ENCODE data around the gene CRABP2. TPM values are rescaled to one million over a fixed set of nuclear protein-coding genes. Genes with fewer than 3 reads are reported as not detected.
A peak's percentile ranks its signal among the peaks of the same experiment; 100 is the strongest.

CRABP2 gene
- total and polyA plus RNA-seq, 2 of the 13 experiments (the other 11 are each of a cell fraction or from before 2014, with no cell fraction given) = 0.40 to 0.60 TPM

DNA sequence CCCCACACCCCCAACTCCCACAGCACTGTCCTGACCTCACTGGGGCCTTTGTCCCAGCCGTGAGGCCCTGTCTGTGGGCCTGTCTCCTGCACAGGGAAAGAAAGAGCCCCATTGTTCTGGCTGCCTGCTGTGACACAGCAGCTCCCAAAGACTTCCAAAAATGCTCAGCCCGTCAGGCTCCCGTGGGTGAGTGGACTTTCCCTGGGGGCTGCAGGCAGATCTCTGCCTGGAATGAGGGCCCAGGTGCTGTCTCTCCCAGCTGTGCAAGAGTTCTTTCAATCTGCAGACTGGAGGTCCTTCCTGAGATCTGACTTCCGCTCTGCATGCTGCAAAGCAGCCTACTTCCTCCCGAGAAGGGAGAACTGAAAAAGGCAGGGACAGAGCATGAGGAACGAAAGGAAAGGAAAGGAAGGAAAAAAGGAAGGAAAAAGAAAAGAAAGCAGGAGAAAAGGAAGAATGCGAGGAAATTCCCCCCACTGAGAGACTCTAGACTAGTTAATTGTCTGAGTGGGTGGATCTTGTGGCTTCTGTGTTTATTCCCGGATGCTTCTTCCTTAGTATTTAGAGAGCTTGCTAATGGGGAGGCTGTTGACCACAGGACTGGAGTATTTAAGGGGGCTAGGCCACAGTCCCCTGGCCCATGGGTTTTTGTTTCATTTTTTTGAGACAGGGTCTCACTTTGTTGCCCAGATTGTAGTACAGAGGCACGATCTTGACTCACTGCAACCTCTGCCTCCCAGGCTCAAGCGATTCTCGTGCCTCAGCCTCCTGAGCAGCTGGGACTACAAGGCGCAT lies 43.2 kb downstream of the CRABP2 start (continued):
- TF ChIP-seq, protein P1, sequence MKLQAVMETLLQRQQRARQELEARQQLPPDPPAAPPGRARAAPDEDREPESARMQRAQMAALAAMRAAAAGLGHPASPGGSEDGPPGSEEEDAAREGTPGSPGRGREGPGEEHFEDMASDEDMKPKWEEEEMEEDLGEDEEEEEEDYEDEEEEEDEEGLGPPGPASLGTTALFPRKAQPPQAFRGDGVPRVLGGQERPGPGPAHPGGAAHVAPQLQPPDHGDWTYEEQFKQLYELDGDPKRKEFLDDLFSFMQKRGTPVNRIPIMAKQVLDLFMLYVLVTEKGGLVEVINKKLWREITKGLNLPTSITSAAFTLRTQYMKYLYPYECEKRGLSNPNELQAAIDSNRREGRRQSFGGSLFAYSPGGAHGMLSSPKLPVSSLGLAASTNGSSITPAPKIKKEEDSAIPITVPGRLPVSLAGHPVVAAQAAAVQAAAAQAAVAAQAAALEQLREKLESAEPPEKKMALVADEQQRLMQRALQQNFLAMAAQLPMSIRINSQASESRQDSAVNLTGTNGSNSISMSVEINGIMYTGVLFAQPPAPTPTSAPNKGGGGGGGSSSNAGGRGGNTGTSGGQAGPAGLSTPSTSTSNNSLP (IDR thresholded peaks at IDR 0.05; ENCODE audit: low read depth, low read length) = no peak
- TF ChIP-seq ZNF782 (CRISPR knock-in tag; IDR thresholded peaks at IDR 0.05; ENCODE audit: borderline replicate concordance) = no peak
- 0 out of 2 replicates have a peak, but pooled peaks have one; percentile 33 for TF ChIP-seq SOX13 (IDR thresholded peaks at IDR 0.05)
- peak in 1 of 2 experiments; percentile 55; a peak in 1 of 4 replicates for TF ChIP-seq SOX13 (CRISPR knock-in tag; conservative IDR thresholded peaks at IDR 0.05 in 1 of 2, IDR thresholded peaks at IDR 0.05 in 1 of 2)
- TF ChIP-seq ZMYM3 (CRISPR knock-in tag; IDR thresholded peaks at IDR 0.05) = peak; percentile 98
- TF ChIP-seq SPEN (CRISPR knock-in tag; IDR thresholded peaks at IDR 0.05; ENCODE audit: low read depth) = no peak
- peak; percentile 23 for TF ChIP-seq XRCC5 (optimal IDR thresholded peaks at IDR 0.05; ENCODE audit: low read length)
- TF ChIP-seq, protein P2, sequence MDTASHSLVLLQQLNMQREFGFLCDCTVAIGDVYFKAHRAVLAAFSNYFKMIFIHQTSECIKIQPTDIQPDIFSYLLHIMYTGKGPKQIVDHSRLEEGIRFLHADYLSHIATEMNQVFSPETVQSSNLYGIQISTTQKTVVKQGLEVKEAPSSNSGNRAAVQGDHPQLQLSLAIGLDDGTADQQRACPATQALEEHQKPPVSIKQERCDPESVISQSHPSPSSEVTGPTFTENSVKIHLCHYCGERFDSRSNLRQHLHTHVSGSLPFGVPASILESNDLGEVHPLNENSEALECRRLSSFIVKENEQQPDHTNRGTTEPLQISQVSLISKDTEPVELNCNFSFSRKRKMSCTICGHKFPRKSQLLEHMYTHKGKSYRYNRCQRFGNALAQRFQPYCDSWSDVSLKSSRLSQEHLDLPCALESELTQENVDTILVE (CRISPR knock-in tag; IDR thresholded peaks at IDR 0.05) = no peak
- peak; percentile 73 for TF ChIP-seq SKI (IDR thresholded peaks at IDR 0.05; ENCODE audit: partially characterized antibody)
- peak; percentile 1 for TF ChIP-seq HNRNPK (IDR thresholded peaks at IDR 0.05; ENCODE audit: low read depth, low read length, poor library complexity, severe bottlenecking)
- TF ChIP-seq, protein P3, sequence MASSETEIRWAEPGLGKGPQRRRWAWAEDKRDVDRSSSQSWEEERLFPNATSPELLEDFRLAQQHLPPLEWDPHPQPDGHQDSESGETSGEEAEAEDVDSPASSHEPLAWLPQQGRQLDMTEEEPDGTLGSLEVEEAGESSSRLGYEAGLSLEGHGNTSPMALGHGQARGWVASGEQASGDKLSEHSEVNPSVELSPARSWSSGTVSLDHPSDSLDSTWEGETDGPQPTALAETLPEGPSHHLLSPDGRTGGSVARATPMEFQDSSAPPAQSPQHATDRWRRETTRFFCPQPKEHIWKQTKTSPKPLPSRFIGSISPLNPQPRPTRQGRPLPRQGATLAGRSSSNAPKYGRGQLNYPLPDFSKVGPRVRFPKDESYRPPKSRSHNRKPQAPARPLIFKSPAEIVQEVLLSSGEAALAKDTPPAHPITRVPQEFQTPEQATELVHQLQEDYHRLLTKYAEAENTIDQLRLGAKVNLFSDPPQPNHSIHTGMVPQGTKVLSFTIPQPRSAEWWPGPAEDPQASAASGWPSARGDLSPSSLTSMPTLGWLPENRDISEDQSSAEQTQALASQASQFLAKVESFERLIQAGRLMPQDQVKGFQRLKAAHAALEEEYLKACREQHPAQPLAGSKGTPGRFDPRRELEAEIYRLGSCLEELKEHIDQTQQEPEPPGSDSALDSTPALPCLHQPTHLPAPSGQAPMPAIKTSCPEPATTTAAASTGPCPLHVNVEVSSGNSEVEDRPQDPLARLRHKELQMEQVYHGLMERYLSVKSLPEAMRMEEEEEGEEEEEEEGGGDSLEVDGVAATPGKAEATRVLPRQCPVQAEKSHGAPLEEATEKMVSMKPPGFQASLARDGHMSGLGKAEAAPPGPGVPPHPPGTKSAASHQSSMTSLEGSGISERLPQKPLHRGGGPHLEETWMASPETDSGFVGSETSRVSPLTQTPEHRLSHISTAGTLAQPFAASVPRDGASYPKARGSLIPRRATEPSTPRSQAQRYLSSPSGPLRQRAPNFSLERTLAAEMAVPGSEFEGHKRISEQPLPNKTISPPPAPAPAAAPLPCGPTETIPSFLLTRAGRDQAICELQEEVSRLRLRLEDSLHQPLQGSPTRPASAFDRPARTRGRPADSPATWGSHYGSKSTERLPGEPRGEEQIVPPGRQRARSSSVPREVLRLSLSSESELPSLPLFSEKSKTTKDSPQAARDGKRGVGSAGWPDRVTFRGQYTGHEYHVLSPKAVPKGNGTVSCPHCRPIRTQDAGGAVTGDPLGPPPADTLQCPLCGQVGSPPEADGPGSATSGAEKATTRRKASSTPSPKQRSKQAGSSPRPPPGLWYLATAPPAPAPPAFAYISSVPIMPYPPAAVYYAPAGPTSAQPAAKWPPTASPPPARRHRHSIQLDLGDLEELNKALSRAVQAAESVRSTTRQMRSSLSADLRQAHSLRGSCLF (CRISPR knock-in tag; IDR thresholded peaks at IDR 0.05; ENCODE audit: borderline replicate concordance) = no peak
- TF ChIP-seq, protein P4, sequence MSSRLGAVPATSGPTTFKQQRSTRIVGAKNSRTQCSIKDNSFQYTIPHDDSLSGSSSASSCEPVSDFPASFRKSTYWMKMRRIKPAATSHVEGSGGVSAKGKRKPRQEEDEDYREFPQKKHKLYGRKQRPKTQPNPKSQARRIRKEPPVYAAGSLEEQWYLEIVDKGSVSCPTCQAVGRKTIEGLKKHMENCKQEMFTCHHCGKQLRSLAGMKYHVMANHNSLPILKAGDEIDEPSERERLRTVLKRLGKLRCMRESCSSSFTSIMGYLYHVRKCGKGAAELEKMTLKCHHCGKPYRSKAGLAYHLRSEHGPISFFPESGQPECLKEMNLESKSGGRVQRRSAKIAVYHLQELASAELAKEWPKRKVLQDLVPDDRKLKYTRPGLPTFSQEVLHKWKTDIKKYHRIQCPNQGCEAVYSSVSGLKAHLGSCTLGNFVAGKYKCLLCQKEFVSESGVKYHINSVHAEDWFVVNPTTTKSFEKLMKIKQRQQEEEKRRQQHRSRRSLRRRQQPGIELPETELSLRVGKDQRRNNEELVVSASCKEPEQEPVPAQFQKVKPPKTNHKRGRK (CRISPR knock-in tag; IDR thresholded peaks at IDR 0.05) = 0 out of 2 replicates have a peak, but pooled peaks have one; percentile 65
- TF ChIP-seq FOSL2 (CRISPR knock-in tag; IDR thresholded peaks at IDR 0.05) = 0 out of 2 replicates have a peak, but pooled peaks have one; percentile 30
- peak; percentile 68; the same call in 1 of the 2 replicates for TF ChIP-seq KDM1A (CRISPR knock-in tag; IDR thresholded peaks at IDR 0.05)
- peak; percentile 58 for TF ChIP-seq RARA (CRISPR knock-in tag; IDR thresholded peaks at IDR 0.05)
- peak; percentile 92 for TF ChIP-seq RCOR2 (CRISPR knock-in tag; IDR thresholded peaks at IDR 0.05)
- TF ChIP-seq PCBP2 (optimal IDR thresholded peaks at IDR 0.05; ENCODE audit: low read depth, low read length, poor library complexity, severe bottlenecking) = peak; percentile 12
- TF ChIP-seq ESRRA (CRISPR knock-in tag; IDR thresholded peaks at IDR 0.05; ENCODE audit: low read depth) = no peak
- no peak for TF ChIP-seq GTF2F1 (IDR thresholded peaks at IDR 0.05; ENCODE audit: low read length)
- TF ChIP-seq MAF1 (CRISPR knock-in tag; IDR thresholded peaks at IDR 0.05; ENCODE audit: borderline replicate concordance) = no peak
